MCF 10A (cell line): ENCODE data around the gene ZMYM2. TPM values are rescaled to one million over a fixed set of nuclear protein-coding genes. Genes with fewer than 3 reads are reported as not detected.
"Not testable (repeated sequence)": the region's sequence is repeated elsewhere in the genome, so short reads cannot be mapped to it uniquely, and the experiment has no call there.

Experiments
- BruUV-seq: library from RNA; stranded (reverse); fragments of 400-500 nt; replicated peaks from 2 replicates; lab custom pipeline; 2021; lab: Mats Ljungman, UMichigan
- CTCF ChIA-PET: fragments of 300-600 bp; sonication (Branson Sonifier 250); formaldehyde crosslinking; extraction: SDS; loops from one replicate; lab custom pipeline; 2021; ENCODE audit warnings: antibody characterized with exemption, inconsistent platforms; lab: Yijun Ruan, JAX
- POLR2A ChIA-PET: fragments of 300-600, 350-650 bp; sonication (Branson Sonifier 250); formaldehyde crosslinking; extraction: SDS; loops from one replicate; lab custom pipeline; 2020; ENCODE audit warnings: antibody characterized with exemption, inconsistent platforms; lab: Yijun Ruan, JAX
- DNase-seq: peaks from one replicate; pipeline ENCODE4 v3.0.0-alpha.2; 2018; ENCODE audit not compliant: unreplicated experiment
- H3K27ac Mint-ChIP-seq: one replicate; pipeline ENCODE4 v1.8.0; 2022; ENCODE audit warnings: mild to moderate bottlenecking, low read depth, mixed read lengths; ENCODE audit not compliant: unreplicated experiment
- H3K27me3 Mint-ChIP-seq: one replicate; pipeline ENCODE4 v1.8.0; 2022; ENCODE audit warnings: mixed read lengths; ENCODE audit not compliant: insufficient read depth, unreplicated experiment
- H3K36me3 Mint-ChIP-seq: one replicate; pipeline ENCODE4 v1.8.0; 2022; ENCODE audit warnings: mild to moderate bottlenecking, moderate library complexity, mixed read lengths; ENCODE audit not compliant: insufficient read depth, unreplicated experiment
- H3K4me1 Mint-ChIP-seq: one replicate; pipeline ENCODE4 v1.8.0; 2022; ENCODE audit warnings: mixed read lengths; ENCODE audit not compliant: insufficient read depth, unreplicated experiment
- H3K4me3 Mint-ChIP-seq: one replicate; pipeline ENCODE4 v1.8.0; 2022; ENCODE audit warnings: mild to moderate bottlenecking, moderate library complexity, mixed read lengths; ENCODE audit not compliant: unreplicated experiment
- H3K9me3 Mint-ChIP-seq: one replicate; pipeline ENCODE4 v1.8.0; 2022; ENCODE audit warnings: mixed read lengths; ENCODE audit not compliant: unreplicated experiment
- CTCF ChIP-seq: fragments of 200-600 bp; IDR thresholded peaks from one replicate; pipeline ENCODE4 v1.8.0; 2022; ENCODE audit warnings: antibody characterized with exemption, mild to moderate bottlenecking; ENCODE audit not compliant: unreplicated experiment
- intact Hi-C: fragments of 100-400 bp; cut with micrococcal nuclease; formaldehyde crosslinking; loops from 2 replicates; pipeline ENCODE4 v1.14.1; 2022
- total RNA-seq: library from RNA; stranded (reverse); gene quantifications from 2 replicates; pipeline ENCODE4 v1.2.3, GENCODE V29; 2022

The ZMYM2 gene
- total RNA-seq, 1 experiment from 2014 or later, result 63.2 TPM

- intact Hi-C loops, result no loop called here
- no peak for DNase-seq
- no peaks in the 10 kb centered on the region for H3K27me3 Mint-ChIP-seq
- POLR2A ChIA-PET, result interaction anchor here (0.9 kb wide), 1 partner anchor 16 kb away, joined by 3 read pairs; no protein-coding TSS in a partner anchor
- no peak for TF ChIP-seq CTCF
- peaks cover 22% of the 10 kb centered on the region for H3K36me3 Mint-ChIP-seq
- H3K4me1 Mint-ChIP-seq, result no peaks in the 10 kb centered on the region
- no peak overlapping the region for H3K4me3 Mint-ChIP-seq
- no TSS peak for BruUV-seq
- CTCF ChIA-PET, result interaction anchor here (0.6 kb wide), 3 partner anchors 80 to 294 kb away, joined by 3 to 6 read pairs (median 4); no protein-coding TSS in a partner anchor
- H3K27ac Mint-ChIP-seq, result no peak overlapping the region
- no peaks in the 10 kb centered on the region for H3K9me3 Mint-ChIP-seq
These were observed 9.1 kb downstream of the ZMYM2 start for GRCh38 chr13:19967621-19968020.

GRCh38 chr13:19974498-19975009 lies 16.0 kb downstream of the ZMYM2 start:
- intact Hi-C loops, result not testable (repeated sequence)
- POLR2A ChIA-PET, result interaction anchor here (1.0 kb wide), 1 partner anchor 110 kb away, joined by 3 read pairs; no protein-coding TSS in a partner anchor

GRCh38 chr13:19978831-19979437 lies 20.4 kb downstream of the ZMYM2 start:
- TF ChIP-seq CTCF, result no peak
- H3K9me3 Mint-ChIP-seq, result no peaks in the 10 kb centered on the region
- no peaks in the 10 kb centered on the region for H3K4me1 Mint-ChIP-seq
- BruUV-seq, result no TSS peak
- no peak overlapping the region for H3K27ac Mint-ChIP-seq
- CTCF ChIA-PET, result interaction anchor here (0.6 kb wide), 4 partner anchors 9 to 830 kb away, joined by 3 to 4 read pairs (median 3); no protein-coding TSS in a partner anchor
- no peak for DNase-seq
- H3K27me3 Mint-ChIP-seq, result no peaks in the 10 kb centered on the region
- H3K4me3 Mint-ChIP-seq, result no peak overlapping the region
- peaks cover 75% of the 10 kb centered on the region for H3K36me3 Mint-ChIP-seq
- intact Hi-C loops, result no loop called here
- POLR2A ChIA-PET, result no interaction called here

More at GRCh38 chr13:19974498-19975009, 16.0 kb downstream of the ZMYM2 start:
- H3K4me1 Mint-ChIP-seq, H3K27me3 Mint-ChIP-seq, BruUV-seq, DNase-seq, H3K27ac Mint-ChIP-seq, H3K9me3 Mint-ChIP-seq, H3K4me3 Mint-ChIP-seq, CTCF ChIA-PET: not testable (repeated sequence)
- H3K36me3 Mint-ChIP-seq, result peaks cover 53% of the 10 kb centered on the region

GRCh38 chr13:19981685-19982238 lies 23.2 kb downstream of the ZMYM2 start:
- POLR2A ChIA-PET, result no interaction called here
- no peaks in the 10 kb centered on the region for H3K9me3 Mint-ChIP-seq
- no peak overlapping the region for H3K4me3 Mint-ChIP-seq
- intact Hi-C loops, result no loop called here
- H3K4me1 Mint-ChIP-seq, result no peaks in the 10 kb centered on the region
- no peak overlapping the region for H3K27ac Mint-ChIP-seq
- no peak for DNase-seq
- TF ChIP-seq CTCF, result no peak
- BruUV-seq, result no TSS peak
- no peaks in the 10 kb centered on the region for H3K27me3 Mint-ChIP-seq
- H3K36me3 Mint-ChIP-seq, result peaks cover 69% of the 10 kb centered on the region
- CTCF ChIA-PET, result interaction anchor here (0.6 to 0.7 kb wide), 3 partner anchors 12 to 19 kb away, joined by 3 to 5 read pairs (median 4); no protein-coding TSS in a partner anchor
